DND-41 (cell line): ENCODE measurements around the gene NEU1.
"Not testable (repeated sequence)": the region's sequence is repeated elsewhere in the genome, so short reads cannot be mapped to it uniquely, and the experiment has no call there.

Source experiments
- ATAC-seq: fragments of 200-7000 bp; cut with Tn5 transposase; 3 replicates; pipeline ENCODE4 v1.9.1; 2021; ENCODE audit warnings: low read depth; ENCODE audit not compliant: insufficient read depth
- DNase-seq: peaks from one replicate; pipeline ENCODE4 v3.0.0-alpha.2; 2020
- H2AFZ ChIP-seq: 2 replicates; pipeline ENCODE4 v1.6.0; 2012; ENCODE audit warnings: low read depth, low read length
- H3K27ac ChIP-seq: 2 replicates; pipeline ENCODE4 v1.5.1; 2012; ENCODE audit warnings: low read length, inconsistent platforms
- H3K27me3 ChIP-seq: fragments of 200-600 bp; sonication (generic); 2 replicates; pipeline ENCODE4 v1.6.0; 2012; ENCODE audit warnings: low read length, mild to moderate bottlenecking, inconsistent platforms; ENCODE audit not compliant: insufficient read depth, poor library complexity
- H3K36me3 ChIP-seq: 2 replicates; pipeline ENCODE4 v1.5.1; 2012; ENCODE audit warnings: low read length, inconsistent platforms; ENCODE audit not compliant: insufficient read depth
- H3K4me1 ChIP-seq: 2 replicates; pipeline ENCODE4 v1.5.1; 2012; ENCODE audit warnings: mild to moderate bottlenecking, low read length; ENCODE audit not compliant: insufficient read depth
- H3K4me2 ChIP-seq: 2 replicates; pipeline ENCODE4 v1.6.0; 2012; ENCODE audit warnings: mild to moderate bottlenecking, moderate library complexity, low read length, inconsistent platforms; ENCODE audit not compliant: insufficient read depth
- H3K4me3 ChIP-seq, 2 experiments: fragments of 200-600 bp in 1 of 2; shearing (Covaris generic) in 1 of 2; 2 replicates each; pipeline ENCODE4 v1.5.1; 2012 to 2016; ENCODE audit warnings: inconsistent platforms in 2 of 2, low read length in 2 of 2, mild to moderate bottlenecking in 2 of 2, low read depth in 1 of 2, moderate library complexity in 1 of 2
- H3K79me2 ChIP-seq: 2 replicates; pipeline ENCODE4 v1.6.0; 2012; ENCODE audit warnings: low read length, inconsistent platforms; ENCODE audit not compliant: insufficient read depth
- H3K9ac ChIP-seq: 2 replicates; pipeline ENCODE4 v1.6.0; 2012; ENCODE audit warnings: low read depth, mild to moderate bottlenecking, inconsistent platforms, low read length, moderate library complexity
- H3K9me3 ChIP-seq: 2 replicates; pipeline ENCODE4 v1.5.1; 2012; ENCODE audit warnings: low read length, moderate library complexity, mild to moderate bottlenecking, inconsistent platforms; ENCODE audit not compliant: insufficient read depth, severe bottlenecking
- H4K20me1 ChIP-seq: 2 replicates; pipeline ENCODE4 v1.6.0; 2012; ENCODE audit warnings: low read length; ENCODE audit not compliant: insufficient read depth
- CTCF ChIP-seq: IDR thresholded peaks from 2 replicates; pipeline ENCODE4 v1.5.1; 2012; ENCODE audit warnings: borderline replicate concordance, low read length, moderate library complexity, mild to moderate bottlenecking; ENCODE audit not compliant: poor library complexity, severe bottlenecking; ENCODE audit errors: extremely low read depth
- EZH2 ChIP-seq: IDR thresholded peaks from 3 replicates; pipeline ENCODE4 v1.6.1; 2012; ENCODE audit warnings: borderline replicate concordance, low read depth, mild to moderate bottlenecking, moderate library complexity, low read length, inconsistent platforms; ENCODE audit not compliant: severe bottlenecking

Gene NEU1

GRCh38 chr6:31858707-31859106 lies 3.9 kb downstream of the NEU1 start:
- H3K4me1 ChIP-seq = peaks cover 19% of the 10 kb centered on the region
- H3K79me2 ChIP-seq = peaks cover 11% of the 10 kb centered on the region
- H3K36me3 ChIP-seq = peaks cover 15% of the 10 kb centered on the region
- no peaks in the 10 kb centered on the region for H3K27me3 ChIP-seq
- no peak overlapping the region for H3K4me2 ChIP-seq
- H3K9ac ChIP-seq = no peak overlapping the region
- no peak overlapping the region for H2AFZ ChIP-seq
- no peak overlapping the region for H3K27ac ChIP-seq
- H3K9me3 ChIP-seq = no peaks in the 10 kb centered on the region
- no peaks in the 10 kb centered on the region for H4K20me1 ChIP-seq
- ATAC-seq = no peak
- DNase-seq = no peak
- no peak for TF ChIP-seq CTCF
- no peak for TF ChIP-seq EZH2
- no peak overlapping the region for H3K4me3 ChIP-seq

GRCh38 chr6:31857774-31858173 lies 4.8 kb downstream of the NEU1 start:
- H3K79me2 ChIP-seq, H3K9me3 ChIP-seq, H3K27ac ChIP-seq, H3K4me2 ChIP-seq, H2AFZ ChIP-seq, H3K9ac ChIP-seq, H3K4me3 ChIP-seq, H4K20me1 ChIP-seq, H3K27me3 ChIP-seq, ATAC-seq, DNase-seq: not testable (repeated sequence)
- Histone ChIP-seq H3K36me3 (peaks cover 15% of the 10 kb centered on the region), H3K4me1 (peaks cover 16% of the 10 kb centered on the region)

- not testable (repeated sequence) for H3K27ac ChIP-seq
These were observed 10.5 kb downstream of the NEU1 start for GRCh38 chr6:31851980-31852718.

GRCh38 chr6:31851485-31851832 lies 11.2 kb downstream of the NEU1 start:
- H3K36me3 ChIP-seq = no peaks in the 10 kb centered on the region
- no peak overlapping the region for H3K9ac ChIP-seq
- H3K27ac ChIP-seq = no peak overlapping the region
- no peaks in the 10 kb centered on the region for H3K4me1 ChIP-seq
- no peaks in the 10 kb centered on the region for H3K9me3 ChIP-seq
- ATAC-seq = no peak
- no peak for TF ChIP-seq EZH2
- TF ChIP-seq CTCF = no peak
- no peak overlapping the region for H3K4me2 ChIP-seq
- DNase-seq = no peak
- H3K79me2 ChIP-seq = no peaks in the 10 kb centered on the region
- no peak overlapping the region for H2AFZ ChIP-seq
- H4K20me1 ChIP-seq = no peaks in the 10 kb centered on the region
- no peaks in the 10 kb centered on the region for H3K27me3 ChIP-seq
- no peak overlapping the region for H3K4me3 ChIP-seq

More at GRCh38 chr6:31851980-31852718, 10.5 kb downstream of the NEU1 start:
- not testable (repeated sequence) for H3K9ac ChIP-seq, H3K36me3 ChIP-seq, DNase-seq, H3K79me2 ChIP-seq, H3K4me2 ChIP-seq, H3K4me3 ChIP-seq, H4K20me1 ChIP-seq, H3K9me3 ChIP-seq, H3K4me1 ChIP-seq, H2AFZ ChIP-seq, ATAC-seq, H3K27me3 ChIP-seq
